ENCODE data around the gene FASTKD2.
"Not testable (repeated sequence)": the region's sequence is repeated elsewhere in the genome, so short reads cannot be mapped to it uniquely, and the experiment has no call there.

The FASTKD2 gene

DNA sequence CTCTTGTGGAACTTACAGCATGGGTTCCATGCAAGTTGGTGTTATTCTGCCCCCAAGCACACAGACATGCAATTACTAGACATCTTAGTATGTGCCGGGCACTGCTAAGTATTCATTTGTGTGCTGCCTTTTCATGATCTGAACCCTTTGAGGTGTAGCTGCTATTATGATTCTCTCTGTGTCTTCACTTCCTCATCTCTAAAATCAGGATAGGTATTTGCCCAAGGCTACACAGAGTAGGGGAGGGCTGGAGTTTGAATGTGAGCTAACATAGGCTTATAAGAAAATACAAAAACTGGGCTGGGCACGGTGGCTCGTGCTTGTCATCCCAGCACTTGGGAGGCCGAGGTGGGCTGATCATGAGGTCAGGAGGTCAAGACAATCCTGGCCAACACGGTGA is 27.2 kb downstream of the FASTKD2 start:
- DNase-seq, result no peak

DNA sequence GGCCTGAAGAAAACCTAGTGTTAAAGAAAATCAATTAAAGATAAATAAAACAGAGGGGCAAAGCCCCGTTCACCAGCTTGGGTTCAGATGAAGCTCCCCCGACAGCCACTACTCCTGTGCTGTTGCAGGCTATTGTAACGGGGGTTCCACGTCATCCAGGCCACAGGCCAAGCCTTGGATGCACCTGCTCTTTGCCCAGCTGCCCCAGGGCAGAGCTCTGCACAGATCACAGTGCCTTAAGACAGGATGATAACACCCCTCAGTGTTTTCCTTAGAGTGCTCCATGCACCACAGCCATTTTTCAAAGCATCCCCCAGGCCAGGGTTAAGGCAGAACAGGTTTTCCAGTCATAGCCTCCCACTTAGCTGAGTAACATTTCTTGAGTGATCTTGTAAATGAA is 32.0 kb downstream of the FASTKD2 start:
- DNase-seq, result no peak

DNA sequence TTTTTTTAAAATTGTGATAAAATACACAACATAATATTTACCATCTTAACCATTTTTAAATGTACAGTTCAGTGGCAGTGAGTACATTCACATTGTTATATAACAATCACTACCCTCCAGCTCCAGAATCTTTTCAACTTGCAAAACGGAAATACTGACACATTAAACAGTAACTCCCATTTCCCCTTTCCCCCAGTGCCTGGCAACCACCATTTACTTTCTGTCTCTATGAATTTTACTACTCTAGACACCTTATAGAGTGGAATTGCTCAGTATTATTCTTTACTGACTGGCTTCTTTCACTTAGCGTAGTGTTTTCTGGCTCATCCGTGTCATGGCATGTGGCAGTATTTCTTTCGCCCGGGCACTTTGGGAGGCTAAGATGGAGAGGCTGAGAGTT is 32.6 kb downstream of the FASTKD2 start:
- no peak for DNase-seq

DNA sequence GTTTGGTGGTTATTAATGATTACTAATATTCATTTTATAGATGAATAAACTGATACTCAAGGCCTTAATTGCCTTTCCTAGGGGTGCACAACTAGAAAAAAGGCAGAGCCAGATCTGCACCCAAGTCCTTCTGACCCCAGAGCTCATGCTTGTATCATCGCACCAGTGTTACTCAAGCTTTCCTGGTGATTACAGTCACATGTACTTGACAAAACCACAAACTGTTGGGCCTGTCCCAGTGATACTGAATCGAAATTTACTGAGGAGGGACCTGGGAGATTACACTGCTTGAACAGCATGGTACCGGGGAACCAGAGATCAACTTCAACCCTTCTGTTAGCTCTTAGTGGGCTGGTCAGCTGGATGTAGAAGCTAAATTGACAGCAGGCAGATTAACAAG is 33.7 kb downstream of the FASTKD2 start:
- no peak for DNase-seq

DNA sequence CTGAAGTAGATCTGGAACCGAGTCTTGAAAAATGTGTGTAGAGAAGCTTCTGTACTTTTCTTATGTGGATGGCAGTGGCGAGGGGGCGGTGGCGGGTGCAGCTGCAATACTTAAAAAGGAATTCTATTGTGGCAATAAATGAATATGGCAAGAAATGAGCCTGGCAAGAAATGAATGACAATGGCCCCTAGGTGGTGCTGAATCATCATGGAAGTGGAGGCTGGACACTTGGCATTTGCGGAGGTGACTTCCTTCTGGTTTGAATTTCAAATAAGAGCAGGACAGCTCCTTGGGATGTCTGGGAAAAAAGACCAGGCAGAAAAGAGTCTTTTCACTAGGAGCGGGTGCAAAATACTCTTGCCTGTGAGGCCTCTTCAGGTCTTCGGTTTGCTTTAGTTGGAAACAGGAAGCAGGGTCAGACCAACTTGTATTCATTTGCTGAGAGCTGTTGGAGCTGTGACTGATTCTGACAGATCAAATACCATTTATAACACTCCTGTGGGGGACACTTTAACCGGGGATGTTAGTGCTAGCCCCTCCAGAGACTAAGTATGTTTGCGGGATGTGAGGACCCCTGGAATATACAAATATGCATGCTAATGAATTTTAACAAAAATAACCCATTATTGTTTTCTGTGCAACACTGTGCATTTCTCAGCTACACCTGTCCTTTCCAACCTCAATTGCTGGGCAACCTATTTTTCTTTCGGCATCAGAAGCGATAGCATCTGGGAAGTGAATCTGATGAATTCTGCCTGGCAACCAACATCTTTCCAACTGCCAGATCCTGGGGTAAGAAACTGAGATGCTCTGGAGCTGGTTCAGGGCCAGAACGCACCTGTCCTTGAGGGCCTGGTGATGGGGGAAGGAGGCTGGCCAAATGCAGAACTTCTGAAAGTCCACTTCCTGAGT is 35.4 kb downstream of the FASTKD2 start:
- DNase-seq, result no peak

DNA sequence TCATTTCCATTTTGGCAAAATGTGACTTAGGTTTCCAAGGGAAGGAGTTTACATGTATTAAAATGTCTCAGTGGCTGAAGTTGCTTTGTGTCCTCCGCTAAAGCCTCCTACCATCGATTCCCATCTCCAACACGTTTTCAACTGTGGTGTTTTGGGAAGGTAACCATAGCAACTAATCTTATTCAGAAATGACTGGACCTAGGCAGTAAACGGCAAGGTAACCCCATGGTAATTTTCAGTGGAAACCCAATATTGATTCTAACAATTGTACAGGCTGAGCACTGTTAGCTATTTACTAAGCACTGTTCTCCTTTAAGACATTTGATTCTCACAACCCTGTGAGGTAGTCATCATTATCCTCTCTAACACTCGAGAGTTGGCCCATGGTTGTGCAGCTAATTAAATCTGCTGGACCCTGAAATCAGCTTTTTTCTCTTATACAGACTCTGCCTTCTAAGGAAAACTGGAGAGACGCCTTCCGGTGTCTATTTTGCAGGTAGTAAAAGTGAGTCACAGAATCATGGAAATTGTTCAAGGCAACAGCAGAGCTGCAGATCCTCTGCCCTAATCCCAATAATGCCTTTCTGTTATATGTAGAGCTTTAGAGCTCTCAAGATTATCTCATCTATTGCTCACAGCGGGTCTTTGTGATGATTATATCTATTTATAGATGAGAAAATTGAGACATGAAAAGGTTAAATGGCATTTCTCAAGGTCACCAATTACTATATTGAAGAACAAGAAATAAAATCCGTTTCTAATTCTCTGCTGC is 36.2 kb downstream of the FASTKD2 start:
- no peak for DNase-seq

DNA sequence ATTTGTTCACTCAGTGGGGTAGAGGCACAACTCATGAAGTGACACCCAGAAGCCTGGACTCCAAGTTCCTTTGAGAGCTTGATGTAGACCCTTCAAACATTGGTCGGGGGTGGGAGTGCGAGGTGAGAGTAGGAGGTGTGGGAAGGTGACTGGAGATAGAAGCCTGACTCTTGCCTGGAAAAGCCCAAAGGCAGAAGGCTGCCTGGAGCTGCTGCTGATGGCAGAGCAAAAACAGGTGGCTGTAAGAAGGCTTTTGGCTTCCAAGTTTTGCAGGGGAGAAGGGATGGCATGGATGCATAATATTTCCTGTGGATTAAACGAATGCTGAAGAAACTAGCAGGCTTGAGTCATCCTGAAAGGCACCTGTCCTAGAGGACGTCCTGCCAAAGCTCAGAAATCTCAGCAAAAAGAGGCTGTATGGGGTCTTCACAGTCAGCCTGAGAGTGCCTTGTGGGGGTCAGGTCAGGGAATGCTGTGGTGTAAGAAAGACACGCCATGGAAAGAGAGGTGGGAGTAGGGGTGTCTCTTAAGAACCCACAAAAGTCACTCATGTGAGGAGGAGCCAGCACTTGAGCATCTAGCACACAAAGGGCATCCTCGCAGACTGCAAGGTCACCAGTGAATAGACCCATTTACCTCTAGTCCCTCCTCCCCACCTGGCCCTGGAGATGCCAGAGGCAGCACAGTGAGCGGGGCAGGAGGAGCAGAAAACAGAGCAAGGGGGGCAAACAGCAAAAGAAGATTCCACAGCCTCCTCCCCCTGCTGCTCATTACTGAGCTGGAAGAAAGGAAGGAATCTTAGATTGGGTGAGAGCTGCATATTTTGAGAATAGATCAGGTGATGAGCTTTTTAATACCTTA is 37.5 kb downstream of the FASTKD2 start:
- no peak for DNase-seq

DNA sequence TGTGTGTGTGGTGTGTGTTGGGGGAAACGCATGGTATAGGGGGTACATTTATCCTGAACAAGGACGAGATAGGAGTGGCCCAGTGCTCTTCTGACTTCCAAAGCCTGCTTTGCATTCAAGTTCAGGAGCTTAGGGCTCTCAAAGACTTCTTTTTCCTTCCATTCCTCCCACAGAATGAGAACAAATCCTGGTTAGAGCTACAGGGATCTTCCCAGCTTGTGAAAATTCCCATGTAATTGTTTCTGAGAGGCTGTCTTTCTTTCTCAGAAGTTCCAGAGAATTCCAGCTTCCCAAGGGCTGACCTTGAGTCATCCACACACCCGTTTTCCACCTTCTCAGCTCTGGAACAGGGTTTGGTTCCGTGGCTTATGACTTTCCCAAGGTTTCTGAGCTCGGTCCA is 38.9 kb downstream of the FASTKD2 start:
- no peak for DNase-seq

DNA sequence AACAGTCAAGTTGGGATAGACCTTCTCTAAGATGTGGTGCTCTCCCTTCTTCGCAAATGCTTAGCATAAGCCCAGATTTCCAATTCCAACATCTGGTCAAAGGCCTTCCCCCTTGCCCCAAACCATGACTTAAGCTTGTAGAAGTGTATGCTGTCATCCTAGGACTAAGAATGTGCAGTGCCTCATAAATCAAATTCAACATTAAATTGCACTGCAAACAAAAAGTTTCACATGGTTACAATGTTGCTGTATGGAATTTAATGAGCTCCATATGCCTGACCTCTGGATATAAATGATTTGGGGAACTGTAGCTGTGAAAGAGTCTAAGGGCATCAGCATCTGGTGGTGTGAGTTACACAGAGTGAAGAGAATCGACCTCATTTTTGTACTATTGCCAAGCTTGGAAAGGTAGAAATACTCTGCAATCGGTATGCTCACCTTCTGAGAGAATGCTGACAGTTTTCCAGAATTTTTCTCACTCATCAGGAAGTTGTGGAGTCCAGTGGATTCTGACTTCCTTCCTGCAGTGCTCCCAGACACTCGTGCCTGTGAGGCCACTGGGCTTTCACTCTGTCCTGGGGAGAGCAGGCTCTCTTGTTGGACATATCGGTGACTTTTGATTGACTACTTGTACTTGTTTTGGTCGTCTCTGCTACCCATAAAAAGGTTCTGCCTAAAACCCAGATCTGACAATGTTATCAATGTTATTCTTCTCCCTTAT is 40.6 kb downstream of the FASTKD2 start:
- no peak for DNase-seq

DNA sequence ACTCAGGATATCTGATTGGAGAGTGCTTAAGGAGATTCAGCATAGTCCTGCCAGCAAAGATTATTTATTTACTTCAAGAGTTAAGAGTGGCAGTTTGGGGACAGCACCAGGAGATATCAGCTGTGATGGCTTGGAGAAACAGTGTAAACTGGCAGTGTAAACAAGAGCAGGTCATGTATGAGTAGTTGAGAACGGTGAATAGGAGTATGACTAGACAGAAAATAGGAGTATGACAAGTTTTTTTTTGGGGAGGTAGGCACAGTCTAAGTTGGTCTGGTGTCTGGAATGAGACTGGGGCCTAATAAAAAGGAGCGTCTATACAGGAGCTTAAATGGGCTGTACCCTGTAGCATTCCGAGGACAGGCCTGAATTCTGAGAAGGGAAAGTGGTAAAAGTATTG is 42.2 kb downstream of the FASTKD2 start:
- not testable (repeated sequence) for DNase-seq

DNA sequence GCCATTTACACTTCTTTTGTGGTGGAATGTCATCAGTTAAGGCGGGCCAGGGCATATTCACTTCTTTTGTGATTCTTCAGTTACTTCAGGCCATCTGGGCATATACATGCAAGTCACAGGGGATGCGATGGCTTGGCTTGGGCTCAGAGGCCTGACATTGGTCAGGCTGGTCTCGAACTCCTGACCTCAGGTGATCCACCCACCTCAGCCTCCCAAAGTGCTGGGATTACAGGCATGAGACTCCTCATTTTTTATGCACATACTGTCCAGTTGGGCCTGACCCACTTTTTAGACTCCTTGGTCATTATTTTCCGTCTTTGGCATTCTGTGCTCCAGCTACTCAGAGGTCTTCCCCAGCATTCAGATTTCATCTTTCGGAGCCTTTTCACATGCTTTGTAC is 47.1 kb downstream of the FASTKD2 start:
- DNase-seq, result not testable (repeated sequence)

DNA sequence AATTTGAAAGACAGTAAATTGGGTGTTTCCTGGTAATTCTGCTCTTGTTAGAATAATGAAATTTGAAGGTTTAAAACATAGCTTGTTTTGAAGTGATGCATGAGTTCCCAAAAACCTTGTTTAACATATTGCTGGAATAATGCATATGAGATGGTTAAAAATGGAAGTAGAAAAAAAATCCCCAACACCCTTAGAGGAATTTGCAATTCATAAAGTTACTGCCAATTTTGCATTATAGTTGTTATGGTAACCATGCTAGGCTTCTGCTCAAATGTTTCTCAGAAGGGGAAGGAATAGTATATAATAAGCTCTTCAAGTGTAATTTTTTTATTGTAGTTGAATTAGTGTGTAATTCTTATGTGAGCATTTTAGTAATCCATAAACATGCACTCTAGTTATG is 49.1 kb downstream of the FASTKD2 start:
- DNase-seq, result no peak

DNA sequence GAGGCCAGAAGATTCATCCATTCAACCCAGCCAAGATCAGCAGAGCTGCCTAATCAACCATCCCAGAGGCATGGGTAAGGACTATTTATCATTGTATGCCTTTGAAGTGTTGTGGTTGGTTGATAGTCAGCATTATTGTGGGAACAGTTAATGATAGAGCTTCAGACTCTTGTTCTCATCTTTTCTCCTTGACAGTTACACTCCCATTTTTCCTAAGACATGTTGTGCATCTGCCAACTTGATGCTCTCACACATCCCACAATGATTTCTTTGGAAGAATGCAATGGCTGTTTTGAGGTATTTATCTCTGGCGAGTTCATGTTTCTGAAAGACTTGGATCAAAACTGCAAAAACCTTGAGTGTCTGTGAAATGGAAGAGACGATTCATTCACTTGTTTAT is 55.4 kb downstream of the FASTKD2 start:
- DNase-seq, result no peak

DNA sequence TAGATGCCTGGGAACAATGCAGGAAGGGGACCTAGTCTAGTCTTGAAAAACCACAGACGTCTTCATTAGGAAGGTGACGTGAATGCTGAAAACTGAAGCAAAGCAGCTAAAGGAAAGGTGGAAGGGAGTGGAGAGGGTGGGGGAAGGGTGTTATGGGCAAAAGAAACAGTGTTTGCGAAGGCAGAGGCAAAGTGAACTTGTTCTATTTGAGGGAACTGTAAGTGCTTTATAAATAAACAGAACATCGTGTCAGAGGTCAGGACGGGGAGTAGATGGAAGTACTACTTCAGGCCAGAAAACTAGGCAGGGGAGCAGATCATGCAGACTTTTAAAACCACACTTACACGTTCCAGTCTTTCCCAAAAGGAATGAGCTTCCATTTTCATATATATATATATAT is 57.8 kb downstream of the FASTKD2 start:
- DNase-seq, result no peak

DNA sequence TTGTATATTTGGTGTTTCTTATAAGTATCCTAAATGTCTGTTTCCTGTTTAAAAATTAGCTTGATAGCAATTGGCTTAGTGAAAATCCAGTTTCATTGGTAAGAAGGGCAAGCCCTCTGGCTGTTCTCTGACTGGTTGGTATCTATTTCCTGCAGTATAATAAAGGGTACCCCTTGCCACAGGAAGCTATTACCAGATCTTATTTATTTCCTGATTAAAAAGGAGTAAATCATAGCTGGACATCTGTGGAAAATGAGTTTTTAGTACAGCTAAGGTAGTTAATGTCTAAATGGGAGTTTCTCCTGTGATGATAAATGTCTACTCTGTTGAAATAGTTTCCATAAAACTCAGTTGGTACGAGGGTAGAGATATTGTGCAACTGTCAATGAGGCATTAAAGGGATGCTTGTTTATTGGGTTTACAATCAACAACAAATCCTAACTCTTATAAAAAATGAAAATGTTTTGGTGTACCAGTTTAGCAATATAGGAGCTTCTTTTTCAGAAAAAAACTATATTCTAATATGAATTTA is 58.7 kb downstream of the FASTKD2 start:
- DNase-seq, result no peak

DNA sequence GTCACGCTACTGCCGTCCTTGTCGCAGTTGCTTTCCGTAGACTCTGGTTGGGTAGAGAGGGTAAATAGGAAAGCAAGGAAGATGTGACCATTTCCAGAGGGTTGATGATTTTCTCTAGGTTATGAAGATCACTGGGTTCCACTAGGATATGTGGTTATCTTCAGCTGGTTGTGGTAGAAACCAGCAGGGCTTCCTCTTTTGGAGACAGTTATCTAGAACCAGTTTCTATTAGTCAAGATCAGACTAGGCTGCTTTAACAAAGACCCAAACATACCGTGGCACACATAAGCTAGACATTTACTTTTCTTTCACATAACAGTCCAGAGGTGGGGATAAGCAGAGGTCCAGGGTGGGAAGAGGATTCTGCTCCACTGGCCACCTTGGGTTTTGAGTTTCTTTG is 59.6 kb downstream of the FASTKD2 start:
- DNase-seq, result no peak

DNA sequence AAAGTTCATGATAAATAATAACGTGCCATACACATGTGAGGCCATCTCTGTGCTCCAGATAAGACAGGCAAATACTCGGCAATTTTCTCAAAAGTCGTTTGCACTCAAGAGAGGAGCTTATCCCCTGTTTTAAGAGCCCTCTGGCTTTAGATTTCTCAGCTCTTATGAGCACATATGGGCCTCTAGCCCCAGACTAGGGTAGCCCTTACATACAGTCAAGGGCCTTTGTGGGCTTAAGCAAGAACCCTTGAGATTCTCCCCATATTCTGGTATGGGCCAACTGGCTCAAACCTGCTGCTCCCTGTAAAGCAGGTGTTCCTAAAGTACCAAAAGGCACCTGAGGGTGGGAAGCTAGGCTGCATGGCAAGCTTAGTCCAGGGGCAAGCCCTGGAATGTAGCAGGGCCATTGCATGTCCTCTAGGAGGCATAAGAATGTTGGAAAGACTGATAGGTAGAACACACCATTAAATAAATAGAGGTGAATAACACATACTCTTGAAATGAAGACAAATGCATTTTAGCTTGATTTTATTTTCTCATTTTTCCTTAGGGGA is 66.1 kb downstream of the FASTKD2 start:
- no peak for DNase-seq

DNA sequence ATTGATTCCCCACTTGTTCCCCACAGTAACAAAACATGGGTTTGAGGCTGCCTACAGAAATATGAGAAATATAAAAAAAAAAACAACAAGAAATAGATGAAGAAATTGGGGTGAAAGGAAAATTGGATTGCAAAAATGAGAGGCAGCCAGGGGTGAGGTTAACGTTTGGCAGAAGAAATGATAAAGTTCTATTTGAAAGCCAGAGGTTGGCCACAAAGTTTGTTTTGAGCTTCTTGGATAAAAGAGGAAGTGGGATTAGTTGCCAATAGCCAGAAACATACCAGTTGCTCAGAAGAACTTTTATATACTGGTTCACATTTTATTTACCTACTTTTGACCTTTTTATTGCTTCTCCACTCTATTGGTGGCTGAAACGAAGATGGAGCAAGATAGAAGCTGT is 67.5 kb downstream of the FASTKD2 start:
- DNase-seq, result no peak

DNA sequence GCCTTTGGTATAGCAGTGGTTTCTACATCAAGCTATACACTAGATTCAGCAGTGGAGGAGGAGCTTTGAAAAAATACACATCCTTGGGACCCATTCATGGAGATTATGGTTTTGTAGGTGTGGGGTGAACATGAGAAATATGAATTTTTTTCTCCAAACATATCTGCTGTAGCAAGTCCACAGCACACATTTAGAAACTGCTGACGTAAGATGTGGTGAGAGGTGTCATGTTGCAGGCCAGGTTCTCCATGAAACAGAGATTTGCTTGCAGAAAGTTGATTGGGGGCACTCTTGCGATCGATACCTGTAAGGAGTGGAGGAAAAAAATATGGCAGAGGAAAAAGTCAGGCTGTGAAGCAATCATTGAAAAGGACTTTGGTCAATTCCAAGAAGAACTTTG is 67.9 kb downstream of the FASTKD2 start:
- DNase-seq, result no peak

DNA sequence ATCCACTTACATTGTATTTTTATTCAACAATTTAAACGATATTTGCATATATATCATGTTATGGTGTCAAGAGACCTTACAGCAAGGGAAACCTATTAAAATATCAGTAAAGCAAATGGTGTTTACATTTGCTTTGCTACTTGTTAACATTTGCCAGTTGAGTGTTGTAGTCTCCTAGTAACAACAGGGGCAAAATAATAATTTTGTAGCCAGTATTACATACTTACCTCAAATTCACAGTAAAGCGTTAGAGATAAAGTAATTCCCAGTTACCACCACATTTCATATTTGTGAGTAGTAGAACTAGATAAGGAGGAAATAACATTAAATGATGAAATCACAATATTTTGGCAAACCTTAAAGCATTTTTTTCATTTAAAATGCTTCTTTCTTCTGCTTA is 71.3 kb downstream of the FASTKD2 start:
- no peak for DNase-seq

DNA sequence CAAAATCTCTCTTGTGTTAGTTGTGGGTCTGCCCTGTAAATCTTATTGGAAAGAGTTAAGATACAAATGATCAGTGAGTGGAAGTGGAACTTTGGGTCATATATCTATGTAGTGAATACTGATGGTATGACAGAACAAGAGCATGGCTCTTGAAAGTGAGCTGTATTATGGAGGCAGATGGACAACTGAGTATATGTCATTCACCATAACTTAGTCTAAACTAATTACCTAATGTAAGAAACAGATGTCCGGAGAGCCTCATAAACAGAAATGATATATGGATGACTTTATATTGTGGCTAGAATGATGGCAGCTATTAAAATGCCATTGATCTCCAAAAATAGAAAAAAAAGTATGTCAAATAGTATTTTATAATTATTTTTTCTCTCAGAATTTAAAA is 72.4 kb downstream of the FASTKD2 start:
- no peak for DNase-seq

DNA sequence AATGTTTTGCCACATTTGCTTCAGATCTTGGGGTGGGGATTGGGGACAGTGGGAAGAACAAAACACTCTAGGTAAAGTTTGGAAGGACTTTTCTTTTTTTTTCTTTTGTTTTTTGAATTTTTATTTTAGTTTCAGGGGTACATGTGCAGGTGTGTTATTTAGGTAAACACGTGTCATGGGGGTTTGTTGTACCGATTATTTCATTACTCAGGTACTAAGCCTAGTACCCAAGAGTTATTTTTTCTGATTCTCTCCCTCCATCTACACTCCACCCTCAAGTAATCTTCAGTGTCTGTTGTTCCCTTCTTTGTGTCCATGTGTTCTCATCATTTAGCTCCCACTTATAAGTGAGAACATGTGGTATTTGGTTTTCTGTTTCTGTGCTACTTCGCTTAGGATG is 73.3 kb downstream of the FASTKD2 start:
- no peak for DNase-seq

Data from stimulated activated CD4-positive, alpha-beta T cell treated with anti-CD3 and anti-CD28 coated beads, Interleukin-12 subunit alpha, Interleukin-12 subunit beta, amount 100 ng/mL, for 4 hours (primary cell).